ENCODE results near the gene GPR12. TPM values are rescaled to one million over a fixed set of nuclear protein-coding genes. Genes with fewer than 3 reads are reported as not detected.

GPR12 gene
- polyA plus RNA-seq, 1 donor from 2014 or later = 6.7 TPM

DNA sequence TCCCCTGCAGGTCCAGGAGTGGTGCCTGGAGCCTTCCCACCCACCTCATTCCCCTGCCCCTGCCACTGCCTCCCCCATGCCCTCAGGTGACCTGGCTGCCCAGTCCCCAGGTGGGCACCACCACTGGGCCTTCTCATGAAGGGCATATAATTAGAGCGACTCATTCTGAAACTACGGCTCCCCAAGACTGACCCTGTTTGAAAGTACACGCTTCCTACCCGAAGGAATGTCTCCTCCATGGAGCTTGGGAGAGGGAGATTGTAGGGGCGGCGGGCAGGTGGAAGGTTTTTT, 52.6 kb downstream of the GPR12 start:
- Histone ChIP-seq H3K9me2 (ENCODE audit: insufficient read depth, low read length) (no peaks in the 10 kb centered on the region), H3K36me3 (ENCODE audit: insufficient read depth, low read length) (no peaks in the 10 kb centered on the region), H4K20me1 (ENCODE audit: insufficient read depth) (no peaks in the 10 kb centered on the region), H3K4me3 (ENCODE audit: low read length) (no peak overlapping the region), H3K4me2 (ENCODE audit: low read length) (no peak overlapping the region), H3K27me3 (ENCODE audit: insufficient read depth, low read depth, low read length) (no peaks in the 10 kb centered on the region), H3K9ac (ENCODE audit: low read length) (no peak overlapping the region), H3F3A (ENCODE audit: insufficient read depth, low read length, poor library complexity, severe bottlenecking) (no peaks in the 10 kb centered on the region), H3K27ac (ENCODE audit: low read length) (no peak overlapping the region), H3K9me3 (ENCODE audit: low read length) (no peaks in the 10 kb centered on the region), H2AFZ (ENCODE audit: low read depth, low read length) (no peak overlapping the region), H3K79me2 (replicated peaks; ENCODE audit: insufficient read depth, low read length) (no peaks in the 10 kb centered on the region)
- TF ChIP-seq MXI1 (conservative IDR thresholded peaks at IDR 0.05; ENCODE audit: poor library complexity, severe bottlenecking) (no peak), SMC3 (conservative IDR thresholded peaks at IDR 0.05; ENCODE audit: poor library complexity) (peak; percentile 59), EP300 (conservative IDR thresholded peaks at IDR 0.05; ENCODE audit: poor library complexity, severe bottlenecking) (no peak), RAD21 (conservative IDR thresholded peaks at IDR 0.05) (peak; percentile 28), EZH2 (IDR thresholded peaks at IDR 0.05; ENCODE audit: borderline replicate concordance, insufficient read depth, low read length, poor library complexity, severe bottlenecking) (no peak), CTCF (IDR thresholded peaks at IDR 0.05; ENCODE audit: poor library complexity, severe bottlenecking) (peak; percentile 43), TAF1 (IDR thresholded peaks at IDR 0.05; ENCODE audit: low read depth) (no peak), POLR2AphosphoS5 (IDR thresholded peaks at IDR 0.05) (no peak)
- TF ChIP-seq, protein P1, sequence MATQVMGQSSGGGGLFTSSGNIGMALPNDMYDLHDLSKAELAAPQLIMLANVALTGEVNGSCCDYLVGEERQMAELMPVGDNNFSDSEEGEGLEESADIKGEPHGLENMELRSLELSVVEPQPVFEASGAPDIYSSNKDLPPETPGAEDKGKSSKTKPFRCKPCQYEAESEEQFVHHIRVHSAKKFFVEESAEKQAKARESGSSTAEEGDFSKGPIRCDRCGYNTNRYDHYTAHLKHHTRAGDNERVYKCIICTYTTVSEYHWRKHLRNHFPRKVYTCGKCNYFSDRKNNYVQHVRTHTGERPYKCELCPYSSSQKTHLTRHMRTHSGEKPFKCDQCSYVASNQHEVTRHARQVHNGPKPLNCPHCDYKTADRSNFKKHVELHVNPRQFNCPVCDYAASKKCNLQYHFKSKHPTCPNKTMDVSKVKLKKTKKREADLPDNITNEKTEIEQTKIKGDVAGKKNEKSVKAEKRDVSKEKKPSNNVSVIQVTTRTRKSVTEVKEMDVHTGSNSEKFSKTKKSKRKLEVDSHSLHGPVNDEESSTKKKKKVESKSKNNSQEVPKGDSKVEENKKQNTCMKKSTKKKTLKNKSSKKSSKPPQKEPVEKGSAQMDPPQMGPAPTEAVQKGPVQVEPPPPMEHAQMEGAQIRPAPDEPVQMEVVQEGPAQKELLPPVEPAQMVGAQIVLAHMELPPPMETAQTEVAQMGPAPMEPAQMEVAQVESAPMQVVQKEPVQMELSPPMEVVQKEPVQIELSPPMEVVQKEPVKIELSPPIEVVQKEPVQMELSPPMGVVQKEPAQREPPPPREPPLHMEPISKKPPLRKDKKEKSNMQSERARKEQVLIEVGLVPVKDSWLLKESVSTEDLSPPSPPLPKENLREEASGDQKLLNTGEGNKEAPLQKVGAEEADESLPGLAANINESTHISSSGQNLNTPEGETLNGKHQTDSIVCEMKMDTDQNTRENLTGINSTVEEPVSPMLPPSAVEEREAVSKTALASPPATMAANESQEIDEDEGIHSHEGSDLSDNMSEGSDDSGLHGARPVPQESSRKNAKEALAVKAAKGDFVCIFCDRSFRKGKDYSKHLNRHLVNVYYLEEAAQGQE (IDR thresholded peaks at IDR 0.05; ENCODE audit: borderline replicate concordance) = no peak

GRCh38 chr13:26707122-26708006, 53.2 kb downstream of the GPR12 start:
- no peaks in the 10 kb centered on the region for H3K36me3 ChIP-seq (ENCODE audit: insufficient read depth, low read length)
- H3K4me3 ChIP-seq (ENCODE audit: low read length) = no peak overlapping the region
- no peak overlapping the region for H3K9ac ChIP-seq (ENCODE audit: low read length)
- no peaks in the 10 kb centered on the region for H3F3A ChIP-seq (ENCODE audit: insufficient read depth, low read length, poor library complexity, severe bottlenecking)
- TF ChIP-seq RAD21 (conservative IDR thresholded peaks at IDR 0.05) (peak; percentile 89), SMC3 (conservative IDR thresholded peaks at IDR 0.05; ENCODE audit: poor library complexity) (peak; percentile 94), EP300 (conservative IDR thresholded peaks at IDR 0.05; ENCODE audit: poor library complexity, severe bottlenecking) (no peak), MXI1 (conservative IDR thresholded peaks at IDR 0.05; ENCODE audit: poor library complexity, severe bottlenecking) (no peak), POLR2AphosphoS5 (IDR thresholded peaks at IDR 0.05) (no peak), EZH2 (IDR thresholded peaks at IDR 0.05; ENCODE audit: borderline replicate concordance, insufficient read depth, low read length, poor library complexity, severe bottlenecking) (no peak), TAF1 (IDR thresholded peaks at IDR 0.05; ENCODE audit: low read depth) (no peak), CTCF (IDR thresholded peaks at IDR 0.05; ENCODE audit: poor library complexity, severe bottlenecking) (peak; percentile 83)
- TF ChIP-seq, protein P1 (IDR thresholded peaks at IDR 0.05; ENCODE audit: borderline replicate concordance) = no peak
- no peak overlapping the region for H3K4me2 ChIP-seq (ENCODE audit: low read length)
- no peaks in the 10 kb centered on the region for H3K79me2 ChIP-seq (replicated peaks; ENCODE audit: insufficient read depth, low read length)
- H3K9me2 ChIP-seq (ENCODE audit: insufficient read depth, low read length) = no peaks in the 10 kb centered on the region
- H3K27ac ChIP-seq (ENCODE audit: low read length) = no peak overlapping the region
- no peaks in the 10 kb centered on the region for H3K27me3 ChIP-seq (ENCODE audit: insufficient read depth, low read depth, low read length)
- no peaks in the 10 kb centered on the region for H4K20me1 ChIP-seq (ENCODE audit: insufficient read depth)
- no peak overlapping the region for H2AFZ ChIP-seq (ENCODE audit: low read depth, low read length)
- H3K9me3 ChIP-seq (ENCODE audit: low read length) = no peaks in the 10 kb centered on the region
